ENCODE data around the gene MIAT.

The MIAT gene

GRCh38 chr22:26689513-26690301 is 32.3 kb downstream of the MIAT start:
- no peak for TF ChIP-seq SUZ12 (IDR thresholded peaks at IDR 0.05; ENCODE audit: extremely low read depth, insufficient read depth, insufficient read length)
- TF ChIP-seq YY1 (IDR thresholded peaks at IDR 0.05; ENCODE audit: insufficient read depth, insufficient read length) = no peak
- TF ChIP-seq ZNF274 (IDR thresholded peaks at IDR 0.05; ENCODE audit: low read depth, low read length) = no peak
- Histone ChIP-seq H3K4me3 (ENCODE audit: insufficient read length, low read depth) (no peak overlapping the region), H3K27me3 (ENCODE audit: insufficient read depth, insufficient read length) (no peaks in the 10 kb centered on the region), H3K9ac (ENCODE audit: insufficient read length, low read depth) (no peak overlapping the region), H3K9me3 (ENCODE audit: insufficient read depth, low read length) (peaks cover 10% of the 10 kb centered on the region; the same call in 1 of the 2 replicates), H3K36me3 (ENCODE audit: insufficient read depth, insufficient read length, low read length) (peaks cover 9% of the 10 kb centered on the region), H3K4me1 (ENCODE audit: insufficient read depth, insufficient read length) (peaks cover 4% of the 10 kb centered on the region)
- peak; percentile 69 for DNase-seq (ENCODE audit: low read depth, low spot score)

- DNase-seq (ENCODE audit: low read depth, low spot score) = no peak
- no peak overlapping the region for H3K4me3 ChIP-seq (ENCODE audit: insufficient read length, low read depth)
These were observed 33.4 kb downstream of the MIAT start for GRCh38 chr22:26690654-26691376.

GRCh38 chr22:26691377-26691716 is 34.0 kb downstream of the MIAT start:
- Histone ChIP-seq H3K9ac (ENCODE audit: insufficient read length, low read depth) (no peak overlapping the region), H3K4me1 (ENCODE audit: insufficient read depth, insufficient read length) (peaks cover 4% of the 10 kb centered on the region), H3K27me3 (ENCODE audit: insufficient read depth, insufficient read length) (no peaks in the 10 kb centered on the region), H3K9me3 (ENCODE audit: insufficient read depth, low read length) (peaks cover 13% of the 10 kb centered on the region; the same call in 1 of the 2 replicates), H3K36me3 (ENCODE audit: insufficient read depth, insufficient read length, low read length) (peaks cover 9% of the 10 kb centered on the region), H3K4me3 (ENCODE audit: insufficient read length, low read depth) (no peak overlapping the region)
- no peak for DNase-seq (ENCODE audit: low read depth, low spot score)
- TF ChIP-seq YY1 (IDR thresholded peaks at IDR 0.05; ENCODE audit: insufficient read depth, insufficient read length) (no peak), SUZ12 (IDR thresholded peaks at IDR 0.05; ENCODE audit: extremely low read depth, insufficient read depth, insufficient read length) (no peak), ZNF274 (IDR thresholded peaks at IDR 0.05; ENCODE audit: low read depth, low read length) (no peak)

More at GRCh38 chr22:26690654-26691376, 33.4 kb downstream of the MIAT start:
- Histone ChIP-seq H3K27me3 (ENCODE audit: insufficient read depth, insufficient read length) (no peaks in the 10 kb centered on the region), H3K9me3 (ENCODE audit: insufficient read depth, low read length) (peaks cover 13% of the 10 kb centered on the region; the same call in 1 of the 2 replicates), H3K9ac (ENCODE audit: insufficient read length, low read depth) (no peak overlapping the region), H3K36me3 (ENCODE audit: insufficient read depth, insufficient read length, low read length) (peaks cover 9% of the 10 kb centered on the region), H3K4me1 (ENCODE audit: insufficient read depth, insufficient read length) (peaks cover 4% of the 10 kb centered on the region)
- TF ChIP-seq ZNF274 (IDR thresholded peaks at IDR 0.05; ENCODE audit: low read depth, low read length) (no peak), SUZ12 (IDR thresholded peaks at IDR 0.05; ENCODE audit: extremely low read depth, insufficient read depth, insufficient read length) (no peak), YY1 (IDR thresholded peaks at IDR 0.05; ENCODE audit: insufficient read depth, insufficient read length) (no peak)

- Histone ChIP-seq H3K9ac (ENCODE audit: insufficient read length, low read depth) (no peak overlapping the region), H3K36me3 (ENCODE audit: insufficient read depth, insufficient read length, low read length) (peaks cover 9% of the 10 kb centered on the region), H3K27me3 (ENCODE audit: insufficient read depth, insufficient read length) (no peaks in the 10 kb centered on the region), H3K4me3 (ENCODE audit: insufficient read length, low read depth) (no peak overlapping the region), H3K9me3 (ENCODE audit: insufficient read depth, low read length) (peaks cover 7% of the 10 kb centered on the region; the same call in 1 of the 2 replicates), H3K4me1 (ENCODE audit: insufficient read depth, insufficient read length) (peaks cover 4% of the 10 kb centered on the region)
- DNase-seq (ENCODE audit: low read depth, low spot score) = no peak
- TF ChIP-seq YY1 (IDR thresholded peaks at IDR 0.05; ENCODE audit: insufficient read depth, insufficient read length) (no peak), SUZ12 (IDR thresholded peaks at IDR 0.05; ENCODE audit: extremely low read depth, insufficient read depth, insufficient read length) (no peak), ZNF274 (IDR thresholded peaks at IDR 0.05; ENCODE audit: low read depth, low read length) (no peak)
These were observed 34.8 kb downstream of the MIAT start for GRCh38 chr22:26692215-26692614.

- Histone ChIP-seq H3K4me1 (ENCODE audit: insufficient read depth, insufficient read length) (no peaks in the 10 kb centered on the region), H3K36me3 (ENCODE audit: insufficient read depth, insufficient read length, low read length) (peaks cover 19% of the 10 kb centered on the region), H3K27me3 (ENCODE audit: insufficient read depth, insufficient read length) (no peaks in the 10 kb centered on the region), H3K9ac (ENCODE audit: insufficient read length, low read depth) (no peak overlapping the region), H3K4me3 (ENCODE audit: insufficient read length, low read depth) (no peak overlapping the region), H3K9me3 (ENCODE audit: insufficient read depth, low read length) (peaks cover 17% of the 10 kb centered on the region; the same call in 1 of the 2 replicates)
- no peak for DNase-seq (ENCODE audit: low read depth, low spot score)
- no peak for TF ChIP-seq ZNF274 (IDR thresholded peaks at IDR 0.05; ENCODE audit: low read depth, low read length)
- no peak for TF ChIP-seq YY1 (IDR thresholded peaks at IDR 0.05; ENCODE audit: insufficient read depth, insufficient read length)
- TF ChIP-seq SUZ12 (IDR thresholded peaks at IDR 0.05; ENCODE audit: extremely low read depth, insufficient read depth, insufficient read length) = no peak
These were observed 39.8 kb downstream of the MIAT start for GRCh38 chr22:26697151-26697550.

GRCh38 chr22:26700462-26700861 is 43.1 kb downstream of the MIAT start:
- Histone ChIP-seq H3K9me3 (ENCODE audit: insufficient read depth, low read length) (peaks cover 11% of the 10 kb centered on the region; the same call in 1 of the 2 replicates), H3K27me3 (ENCODE audit: insufficient read depth, insufficient read length) (no peaks in the 10 kb centered on the region), H3K36me3 (ENCODE audit: insufficient read depth, insufficient read length, low read length) (peaks cover 10% of the 10 kb centered on the region), H3K4me1 (ENCODE audit: insufficient read depth, insufficient read length) (no peaks in the 10 kb centered on the region), H3K4me3 (ENCODE audit: insufficient read length, low read depth) (no peak overlapping the region), H3K9ac (ENCODE audit: insufficient read length, low read depth) (no peak overlapping the region)
- TF ChIP-seq SUZ12 (IDR thresholded peaks at IDR 0.05; ENCODE audit: extremely low read depth, insufficient read depth, insufficient read length) = no peak
- TF ChIP-seq YY1 (IDR thresholded peaks at IDR 0.05; ENCODE audit: insufficient read depth, insufficient read length) = no peak
- TF ChIP-seq ZNF274 (IDR thresholded peaks at IDR 0.05; ENCODE audit: low read depth, low read length) = no peak
- no peak for DNase-seq (ENCODE audit: low read depth, low spot score)

- no peak for DNase-seq (ENCODE audit: low read depth, low spot score)
- Histone ChIP-seq H3K36me3 (ENCODE audit: insufficient read depth, insufficient read length, low read length) (peaks cover 10% of the 10 kb centered on the region), H3K27me3 (ENCODE audit: insufficient read depth, insufficient read length) (no peaks in the 10 kb centered on the region), H3K9me3 (ENCODE audit: insufficient read depth, low read length) (peaks cover 11% of the 10 kb centered on the region; the same call in 1 of the 2 replicates), H3K4me3 (ENCODE audit: insufficient read length, low read depth) (no peak overlapping the region), H3K9ac (ENCODE audit: insufficient read length, low read depth) (no peak overlapping the region), H3K4me1 (ENCODE audit: insufficient read depth, insufficient read length) (no peaks in the 10 kb centered on the region)
- TF ChIP-seq SUZ12 (IDR thresholded peaks at IDR 0.05; ENCODE audit: extremely low read depth, insufficient read depth, insufficient read length) = no peak
- TF ChIP-seq YY1 (IDR thresholded peaks at IDR 0.05; ENCODE audit: insufficient read depth, insufficient read length) = no peak
- TF ChIP-seq ZNF274 (IDR thresholded peaks at IDR 0.05; ENCODE audit: low read depth, low read length) = no peak
These were observed 43.5 kb downstream of the MIAT start for GRCh38 chr22:26700886-26701285.
